Measurements from ENCODE around the gene PCSK2. TPM values are rescaled to one million over a fixed set of nuclear protein-coding genes. Genes with fewer than 3 reads are reported as not detected.

Gene PCSK2
- total RNA-seq, 1 experiment from 2014 or later = not detected

GRCh38 chr20:17469246-17470030 lies 242.6 kb downstream of the PCSK2 start:
- Histone ChIP-seq H3K4me2 (no peak overlapping the region), H3K9me2 (ENCODE audit: insufficient read depth) (no peaks in the 10 kb centered on the region), H3K36me3 (ENCODE audit: low read depth) (no peaks in the 10 kb centered on the region), H3F3A (ENCODE audit: insufficient read depth, low read depth) (no peaks in the 10 kb centered on the region), H3K4me3 (no peak overlapping the region), H3K79me2 (ENCODE audit: low read depth) (no peaks in the 10 kb centered on the region), H3K9me3 (ENCODE audit: insufficient read depth, low read depth) (no peaks in the 10 kb centered on the region), H3K27ac (no peak overlapping the region), H4K20me1 (ENCODE audit: insufficient read depth) (no peaks in the 10 kb centered on the region), H3K27me3 (ENCODE audit: insufficient read depth, low read depth) (peaks cover 79% of the 10 kb centered on the region), H2AFZ (no peak overlapping the region), H3K4me1 (replicated peaks; ENCODE audit: insufficient read depth) (no peaks in the 10 kb centered on the region)
- POLR2A ChIA-PET (ENCODE audit: unreplicated experiment) = no interaction called here
- TF ChIP-seq CTCF (conservative IDR thresholded peaks at IDR 0.05) (no peak), EZH2 (IDR thresholded peaks at IDR 0.05; ENCODE audit: low read depth) (no peak)
- intact Hi-C loops (cut with micrococcal nuclease; ENCODE audit: unreplicated experiment) = no loop called here
- BruUV-seq (replicated peaks) = no TSS peak
- CTCF ChIA-PET = interaction anchor here (0.5 kb wide), 1 partner anchor 36 kb away, joined by 3 read pairs; no protein-coding TSS in a partner anchor
- no peak for DNase-seq

GRCh38 chr20:17470521-17470920 lies 243.7 kb downstream of the PCSK2 start:
- no peak overlapping the region for H3K4me2 ChIP-seq
- H3K79me2 ChIP-seq (ENCODE audit: low read depth) = no peaks in the 10 kb centered on the region
- no peak overlapping the region for H2AFZ ChIP-seq
- H3K36me3 ChIP-seq (ENCODE audit: low read depth) = no peaks in the 10 kb centered on the region
- ChIA-PET CTCF (no interaction called here), POLR2A (ENCODE audit: unreplicated experiment) (no interaction called here)
- H3K4me1 ChIP-seq (replicated peaks; ENCODE audit: insufficient read depth) = no peaks in the 10 kb centered on the region
- no peak overlapping the region for H3K4me3 ChIP-seq
- no peaks in the 10 kb centered on the region for H4K20me1 ChIP-seq (ENCODE audit: insufficient read depth)
- BruUV-seq (replicated peaks) = no TSS peak
- no peak for DNase-seq
- no peak overlapping the region for H3K27ac ChIP-seq
- no peaks in the 10 kb centered on the region for H3K9me2 ChIP-seq (ENCODE audit: insufficient read depth)
- intact Hi-C loops (cut with micrococcal nuclease; ENCODE audit: unreplicated experiment) = no loop called here
- H3K9me3 ChIP-seq (ENCODE audit: insufficient read depth, low read depth) = no peaks in the 10 kb centered on the region
- TF ChIP-seq EZH2 (IDR thresholded peaks at IDR 0.05; ENCODE audit: low read depth) (no peak), CTCF (conservative IDR thresholded peaks at IDR 0.05) (no peak)
- H3F3A ChIP-seq (ENCODE audit: insufficient read depth, low read depth) = no peaks in the 10 kb centered on the region
- H3K27me3 ChIP-seq (ENCODE audit: insufficient read depth, low read depth) = peaks cover 78% of the 10 kb centered on the region

GRCh38 chr20:17470973-17471372 lies 244.1 kb downstream of the PCSK2 start:
- intact Hi-C loops (cut with micrococcal nuclease; ENCODE audit: unreplicated experiment) = no loop called here

More at GRCh38 chr20:17470973-17471372, 244.1 kb downstream of the PCSK2 start:
- CTCF ChIA-PET = no interaction called here
- Histone ChIP-seq H4K20me1 (ENCODE audit: insufficient read depth) (no peaks in the 10 kb centered on the region), H3K36me3 (ENCODE audit: low read depth) (no peaks in the 10 kb centered on the region), H3K9me3 (ENCODE audit: insufficient read depth, low read depth) (no peaks in the 10 kb centered on the region), H3K4me1 (replicated peaks; ENCODE audit: insufficient read depth) (no peaks in the 10 kb centered on the region), H3K27ac (no peak overlapping the region), H3K79me2 (ENCODE audit: low read depth) (no peaks in the 10 kb centered on the region), H2AFZ (no peak overlapping the region), H3K9me2 (ENCODE audit: insufficient read depth) (no peaks in the 10 kb centered on the region), H3K4me3 (no peak overlapping the region), H3F3A (ENCODE audit: insufficient read depth, low read depth) (no peaks in the 10 kb centered on the region), H3K4me2 (no peak overlapping the region), H3K27me3 (ENCODE audit: insufficient read depth, low read depth) (peaks cover 79% of the 10 kb centered on the region)
- no peak for TF ChIP-seq CTCF (conservative IDR thresholded peaks at IDR 0.05)
- TF ChIP-seq EZH2 (IDR thresholded peaks at IDR 0.05; ENCODE audit: low read depth) = no peak
- DNase-seq = no peak
- no TSS peak for BruUV-seq (replicated peaks)
- POLR2A ChIA-PET (ENCODE audit: unreplicated experiment) = no interaction called here

All from PC-9 (cell line).